HepG2 (cell line): ENCODE measurements around the gene PIK3CB. TPM values are rescaled to one million over a fixed set of nuclear protein-coding genes. Genes with fewer than 3 reads are reported as not detected.

ENCODE experiments used
- ATAC-seq: fragments of 200-7000 bp; cut with Tn5 transposase; 3 replicates; pipeline ENCODE4 v1.9.1; 2020; ENCODE audit warnings: mild to moderate bottlenecking, moderate library complexity
- BruUV-seq: library from RNA; stranded (reverse); fragments of 400-500 nt; replicated peaks from 2 replicates; lab custom pipeline; 2021; lab: Mats Ljungman, UMichigan
- CTCF ChIA-PET: fragments of 300-600 bp; formaldehyde crosslinking; extraction: SDS; loops from one replicate; lab custom pipeline; 2021; ENCODE audit warnings: low total read pairs, inconsistent platforms, low intra/inter-chr PET ratio; lab: Yijun Ruan, JAX
- POLR2A ChIA-PET: fragments of 350-600 bp; sonication (Branson Sonifier 250); formaldehyde crosslinking; loops from one replicate; lab custom pipeline; 2020; ENCODE audit warnings: antibody characterized with exemption, inconsistent platforms; lab: Yijun Ruan, JAX
- DNase-seq: peaks from one replicate; pipeline ENCODE4 v3.0.0-alpha.2; 2015; ENCODE audit warnings: low spot score
- FAIRE-seq: peaks from 3 replicates; lab custom pipeline; 2011; peaks lifted over from hg19 to GRCh38; lab: Jason Lieb, UNC
- H2AFZ ChIP-seq: one replicate; pipeline ENCODE4 v1.6.1; 2011; ENCODE audit warnings: low read length, inconsistent platforms
- H3K27ac ChIP-seq: fragments of 300-600 bp; 3 replicates; pipeline ENCODE4 v1.8.0; 2011; ENCODE audit warnings: mixed run types, mild to moderate bottlenecking, mixed read lengths, low read length, inconsistent platforms; ENCODE audit not compliant: insufficient read depth; ENCODE audit errors: extremely low read length
- H3K27me3 ChIP-seq, 2 experiments: fragments of 200-600 bp in 1 of 2; 2 replicates in 1 of 2; 3 replicates in 1 of 2; pipeline versions ENCODE4 v1.6.0 to v1.8.0; 2011; ENCODE audit warnings: low read length in 2 of 2, mild to moderate bottlenecking in 2 of 2, moderate library complexity in 2 of 2, inconsistent platforms in 1 of 2; ENCODE audit not compliant: insufficient read depth in 2 of 2, control insufficient read depth in 1 of 2
- H3K36me3 ChIP-seq, 2 experiments: fragments of 200-600 bp in 1 of 2; replicated peaks in 1 of 2; 2 replicates in 1 of 2; 3 replicates in 1 of 2; pipeline versions ENCODE4 v1.5.1 to v1.8.0; 2011; ENCODE audit warnings: low read length in 2 of 2, inconsistent platforms in 1 of 2; ENCODE audit not compliant: insufficient read depth in 2 of 2, control insufficient read depth in 1 of 2
- H3K4me1 ChIP-seq: 2 replicates; pipeline ENCODE4 v1.5.1; 2012; ENCODE audit warnings: low read length, inconsistent platforms; ENCODE audit not compliant: insufficient read depth
- H3K4me2 ChIP-seq: 2 replicates; pipeline ENCODE4 v1.6.0; 2011; ENCODE audit warnings: low read depth, low read length, inconsistent platforms
- H3K4me3 ChIP-seq, 3 experiments: fragments of 200-600 bp in 1 of 3; sonication (generic), shearing (Covaris generic) in 1 of 3; replicated peaks in 1 of 3; 2 replicates each; pipeline ENCODE4 v1.5.1; 2011 to 2016; ENCODE audit warnings: low read length in 3 of 3, inconsistent platforms in 2 of 3, low read depth in 2 of 3, mild to moderate bottlenecking in 2 of 3, control low read depth in 1 of 3, mixed read lengths in 1 of 3; ENCODE audit not compliant: insufficient read depth in 1 of 3
- H3K79me2 ChIP-seq: one replicate; pipeline ENCODE4 v1.6.1; 2011; ENCODE audit warnings: low read length, inconsistent platforms; ENCODE audit not compliant: insufficient read depth
- H3K9ac ChIP-seq: 2 replicates; pipeline ENCODE4 v1.6.0; 2011; ENCODE audit warnings: mild to moderate bottlenecking, low read depth, low read length, inconsistent platforms; ENCODE audit not compliant: insufficient read depth
- H3K9me3 ChIP-seq: 2 replicates; pipeline ENCODE4 v1.5.1; 2012; ENCODE audit warnings: mild to moderate bottlenecking, low read length
- H4K20me1 ChIP-seq: 2 replicates; pipeline ENCODE4 v1.6.0; 2011; ENCODE audit warnings: inconsistent platforms, mild to moderate bottlenecking, low read length, moderate library complexity; ENCODE audit not compliant: insufficient read depth
- EP300 ChIP-seq, 3 experiments: sonication (generic) in 1 of 3; formaldehyde crosslinking in 1 of 3; IDR thresholded peaks; 2 replicates each; pipeline versions ENCODE4 v1.5.1 to v1.6.1; 2011 to 2020; ENCODE audit warnings: low read depth in 2 of 3, low read length in 2 of 3, borderline replicate concordance in 1 of 3, improper control_type of control experiment in 1 of 3, mild to moderate bottlenecking in 1 of 3, missing genetic modification reagents in 1 of 3, moderate library complexity in 1 of 3
- FOXA1 ChIP-seq, 2 experiments: fragments of 450-650 bp in 1 of 2; sonication (generic) in 1 of 2; formaldehyde crosslinking in 1 of 2; IDR thresholded peaks; 2 replicates each; pipeline versions ENCODE4 v1.4.0 to v1.6.1; 2016 to 2020; ENCODE audit warnings: missing genetic modification reagents in 1 of 2
- FOXK1 ChIP-seq: sonication (generic); formaldehyde crosslinking; IDR thresholded peaks from 2 replicates; pipeline ENCODE4 v1.4.0; 2020; ENCODE audit warnings: low read depth, missing genetic modification reagents, borderline replicate concordance
- MIER3 ChIP-seq: IDR thresholded peaks from 2 replicates; pipeline ENCODE4 v1.6.1; 2016; ENCODE audit warnings: missing compliant biosample characterization, borderline replicate concordance
- NFIC ChIP-seq: IDR thresholded peaks from 2 replicates; pipeline ENCODE4 v1.6.1; 2012; ENCODE audit warnings: mild to moderate bottlenecking, low read length, inconsistent platforms
- SOX5 ChIP-seq: IDR thresholded peaks from 2 replicates; pipeline ENCODE4 v1.6.1; 2016; ENCODE audit warnings: borderline replicate concordance
- TBX3 ChIP-seq: fragments of 450-650 bp; IDR thresholded peaks from 2 replicates; pipeline ENCODE4 v1.6.1; 2017; ENCODE audit warnings: antibody characterized with exemption, mild to moderate bottlenecking, inconsistent platforms, borderline replicate concordance
- TEAD3 ChIP-seq: optimal IDR thresholded peaks from 2 replicates; pipeline ENCODE3; 2016; ENCODE audit warnings: borderline replicate concordance
- in situ Hi-C: cut with HindIII; loops from 2 replicates; pipeline ENCODE4 v1.10.0; 2017; ENCODE audit warnings: low pct_unique_long_range_greater_than_20kb; ENCODE audit not compliant: extremely low pct_ligation_motif_present
- intact Hi-C: fragments of 100-400 bp; cut with micrococcal nuclease; formaldehyde crosslinking; loops from one replicate; pipeline ENCODE4 v1.10.0; 2022; ENCODE audit not compliant: unreplicated experiment
- polyA plus RNA-seq, 8 experiments: library from polyadenylated mRNA; depleted of rRNA in 3 of 8; stranded (reverse) in 7 of 8; unstranded in 1 of 8; fragments of >200 nt; fragmentation: Illumina TruSeq in 4 of 8; extraction: Trizol in 4 of 8; gene quantifications; 2 replicates each; pipeline versions ENCODE4 v1.2.1 to v1.2.3, GENCODE V29; 2011 to 2016; ENCODE audit warnings: low read depth in 4 of 8, missing spikeins in 1 of 8, mixed read lengths in 1 of 8; ENCODE audit not compliant: insufficient read depth in 1 of 8
- total RNA-seq, 5 experiments: library from RNA; depleted of rRNA; stranded (reverse); fragments of >200 nt; fragmentation: Illumina TruSeq; extraction: Trizol; gene quantifications; 2 replicates each; pipeline ENCODE4 v1.2.3, GENCODE V29; 2016; ENCODE audit warnings: low read depth in 1 of 5
- TF ChIP-seq, protein P1 (sequence below): sonication (generic); formaldehyde crosslinking; IDR thresholded peaks from 2 replicates; pipeline ENCODE4 v1.8.0; 2022; ENCODE audit warnings: mild to moderate bottlenecking, missing genetic modification reagents; ENCODE audit not compliant: insufficient replicate concordance
- TF ChIP-seq, protein P2 (sequence below), 2 experiments: sonication (generic) in 1 of 2; formaldehyde crosslinking in 1 of 2; IDR thresholded peaks; 2 replicates each; pipeline versions ENCODE4 v1.4.0 to v1.6.1; 2016 to 2020; ENCODE audit warnings: borderline replicate concordance in 1 of 2, low read depth in 1 of 2, mild to moderate bottlenecking in 1 of 2, missing genetic modification reagents in 1 of 2
- TF ChIP-seq, protein P3 (sequence below): sonication (generic); formaldehyde crosslinking; IDR thresholded peaks from 2 replicates; pipeline ENCODE4 v1.4.0; 2020; ENCODE audit warnings: missing genetic modification reagents, borderline replicate concordance
- TF ChIP-seq, protein P4 (sequence below): IDR thresholded peaks from 2 replicates; pipeline ENCODE4 v1.6.1; 2016; ENCODE audit warnings: mild to moderate bottlenecking

Gene PIK3CB
- total and polyA plus RNA-seq, 2 of the 13 experiments (the other 11 are each of a cell fraction or from before 2014, with no cell fraction given) = 6.6 to 18.7 TPM

DNA sequence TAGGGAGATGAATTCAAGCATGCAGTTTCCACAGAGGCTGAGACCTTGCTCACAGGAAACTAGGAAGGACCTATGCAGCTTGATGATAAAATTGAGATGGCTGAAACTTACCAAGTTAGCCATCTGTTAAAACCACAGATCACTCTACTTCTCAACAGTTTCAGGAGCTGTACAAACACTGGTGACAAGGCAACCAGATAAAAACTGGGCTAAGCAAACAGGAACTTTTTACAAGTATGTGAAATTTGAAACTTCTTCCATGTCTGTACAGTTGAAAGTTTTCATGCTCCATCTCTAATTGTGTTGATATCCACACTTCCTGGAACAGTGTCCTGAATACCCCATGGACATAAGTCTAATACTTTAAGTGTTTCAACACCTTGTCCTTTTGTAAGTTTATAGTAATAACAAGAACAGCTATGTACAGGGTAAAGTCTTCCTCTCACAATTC, 147.9 kb downstream of the PIK3CB start:
- H2AFZ ChIP-seq = no peak overlapping the region
- peaks cover 2 to 26% of the 10 kb centered on the region in 2 experiments; a peak in 3 of 5 replicates for H3K36me3 ChIP-seq
- DNase-seq (peak; percentile 89), FAIRE-seq (peak; percentile 95), ATAC-seq (peak; percentile 93)
- CTCF ChIA-PET = no interaction called here
- no peaks in the 10 kb centered on the region for H3K9me3 ChIP-seq
- peaks cover 4% of the 10 kb centered on the region; the same call in 1 of the 2 replicates for H4K20me1 ChIP-seq
- no peak overlapping the region for H3K4me3 ChIP-seq
- H3K27ac ChIP-seq = peak overlapping the region; percentile 24
- peak overlapping the region; percentile 37 for H3K4me2 ChIP-seq
- POLR2A ChIA-PET = interaction anchor here (0.6 to 1.7 kb wide), 4 partner anchors 13 to 183 kb away, joined by 3 to 5 read pairs (median 3); no protein-coding TSS in a partner anchor
- intact Hi-C loops = loop anchor here (5.0 kb wide), 1 partner anchor 94 kb away; the partner anchor contains the start of gene CEP70
- H3K79me2 ChIP-seq = no peaks in the 10 kb centered on the region
- peaks cover 40% of the 10 kb centered on the region for H3K4me1 ChIP-seq
- in situ Hi-C loops = loop anchor here (10.0 to 25.0 kb wide), 2 partner anchors 92 to 676 kb away; partner anchors contain the start of gene CEP70
- H3K27me3 ChIP-seq = no peaks in the 10 kb centered on the region
- no TSS peak for BruUV-seq
- no peak overlapping the region for H3K9ac ChIP-seq
- TF ChIP-seq FOXK1 (CRISPR knock-in tag) (peak; percentile 39; the same call in 1 of the 2 replicates), EP300 (IDR thresholded peaks at IDR 0.05; ENCODE audit: low read depth in 2 of 2, low read length in 2 of 2) (peak in 1 of 2 experiments; percentile 74; a peak in 2 of 4 replicates), EP300 (CRISPR knock-in tag; IDR thresholded peaks at IDR 0.05; ENCODE audit: borderline replicate concordance) (peak; percentile 51; the same call in 1 of the 2 replicates), SOX5 (CRISPR knock-in tag) (peak; percentile 67; the same call in 1 of the 2 replicates), MIER3 (CRISPR knock-in tag) (0 out of 2 replicates have a peak, but pooled peaks have one; percentile 63), TBX3 (peak; percentile 48; the same call in 1 of the 2 replicates), NFIC (peak; percentile 68; the same call in 1 of the 2 replicates), FOXA1 (IDR thresholded peaks at IDR 0.05) (no peak), FOXA1 (CRISPR knock-in tag; IDR thresholded peaks at IDR 0.05) (peak; percentile 92), TEAD3 (CRISPR knock-in tag) (peak; percentile 80)
- TF ChIP-seq, protein P1, sequence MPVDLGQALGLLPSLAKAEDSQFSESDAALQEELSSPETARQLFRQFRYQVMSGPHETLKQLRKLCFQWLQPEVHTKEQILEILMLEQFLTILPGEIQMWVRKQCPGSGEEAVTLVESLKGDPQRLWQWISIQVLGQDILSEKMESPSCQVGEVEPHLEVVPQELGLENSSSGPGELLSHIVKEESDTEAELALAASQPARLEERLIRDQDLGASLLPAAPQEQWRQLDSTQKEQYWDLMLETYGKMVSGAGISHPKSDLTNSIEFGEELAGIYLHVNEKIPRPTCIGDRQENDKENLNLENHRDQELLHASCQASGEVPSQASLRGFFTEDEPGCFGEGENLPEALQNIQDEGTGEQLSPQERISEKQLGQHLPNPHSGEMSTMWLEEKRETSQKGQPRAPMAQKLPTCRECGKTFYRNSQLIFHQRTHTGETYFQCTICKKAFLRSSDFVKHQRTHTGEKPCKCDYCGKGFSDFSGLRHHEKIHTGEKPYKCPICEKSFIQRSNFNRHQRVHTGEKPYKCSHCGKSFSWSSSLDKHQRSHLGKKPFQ (CRISPR knock-in tag) = peak; percentile 65
- TF ChIP-seq, protein P2, sequence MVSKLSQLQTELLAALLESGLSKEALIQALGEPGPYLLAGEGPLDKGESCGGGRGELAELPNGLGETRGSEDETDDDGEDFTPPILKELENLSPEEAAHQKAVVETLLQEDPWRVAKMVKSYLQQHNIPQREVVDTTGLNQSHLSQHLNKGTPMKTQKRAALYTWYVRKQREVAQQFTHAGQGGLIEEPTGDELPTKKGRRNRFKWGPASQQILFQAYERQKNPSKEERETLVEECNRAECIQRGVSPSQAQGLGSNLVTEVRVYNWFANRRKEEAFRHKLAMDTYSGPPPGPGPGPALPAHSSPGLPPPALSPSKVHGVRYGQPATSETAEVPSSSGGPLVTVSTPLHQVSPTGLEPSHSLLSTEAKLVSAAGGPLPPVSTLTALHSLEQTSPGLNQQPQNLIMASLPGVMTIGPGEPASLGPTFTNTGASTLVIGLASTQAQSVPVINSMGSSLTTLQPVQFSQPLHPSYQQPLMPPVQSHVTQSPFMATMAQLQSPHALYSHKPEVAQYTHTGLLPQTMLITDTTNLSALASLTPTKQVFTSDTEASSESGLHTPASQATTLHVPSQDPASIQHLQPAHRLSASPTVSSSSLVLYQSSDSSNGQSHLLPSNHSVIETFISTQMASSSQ (IDR thresholded peaks at IDR 0.05; ENCODE audit: low read depth) = 0 out of 2 replicates have a peak, but pooled peaks have one; percentile 30
- TF ChIP-seq, protein P2 (CRISPR knock-in tag; IDR thresholded peaks at IDR 0.05; ENCODE audit: borderline replicate concordance) = no peak; the same call in 1 of the 2 replicates
- TF ChIP-seq, protein P3, sequence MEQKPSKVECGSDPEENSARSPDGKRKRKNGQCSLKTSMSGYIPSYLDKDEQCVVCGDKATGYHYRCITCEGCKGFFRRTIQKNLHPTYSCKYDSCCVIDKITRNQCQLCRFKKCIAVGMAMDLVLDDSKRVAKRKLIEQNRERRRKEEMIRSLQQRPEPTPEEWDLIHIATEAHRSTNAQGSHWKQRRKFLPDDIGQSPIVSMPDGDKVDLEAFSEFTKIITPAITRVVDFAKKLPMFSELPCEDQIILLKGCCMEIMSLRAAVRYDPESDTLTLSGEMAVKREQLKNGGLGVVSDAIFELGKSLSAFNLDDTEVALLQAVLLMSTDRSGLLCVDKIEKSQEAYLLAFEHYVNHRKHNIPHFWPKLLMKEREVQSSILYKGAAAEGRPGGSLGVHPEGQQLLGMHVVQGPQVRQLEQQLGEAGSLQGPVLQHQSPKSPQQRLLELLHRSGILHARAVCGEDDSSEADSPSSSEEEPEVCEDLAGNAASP (CRISPR knock-in tag) = peak; percentile 52; the same call in 1 of the 2 replicates
- TF ChIP-seq, protein P4, sequence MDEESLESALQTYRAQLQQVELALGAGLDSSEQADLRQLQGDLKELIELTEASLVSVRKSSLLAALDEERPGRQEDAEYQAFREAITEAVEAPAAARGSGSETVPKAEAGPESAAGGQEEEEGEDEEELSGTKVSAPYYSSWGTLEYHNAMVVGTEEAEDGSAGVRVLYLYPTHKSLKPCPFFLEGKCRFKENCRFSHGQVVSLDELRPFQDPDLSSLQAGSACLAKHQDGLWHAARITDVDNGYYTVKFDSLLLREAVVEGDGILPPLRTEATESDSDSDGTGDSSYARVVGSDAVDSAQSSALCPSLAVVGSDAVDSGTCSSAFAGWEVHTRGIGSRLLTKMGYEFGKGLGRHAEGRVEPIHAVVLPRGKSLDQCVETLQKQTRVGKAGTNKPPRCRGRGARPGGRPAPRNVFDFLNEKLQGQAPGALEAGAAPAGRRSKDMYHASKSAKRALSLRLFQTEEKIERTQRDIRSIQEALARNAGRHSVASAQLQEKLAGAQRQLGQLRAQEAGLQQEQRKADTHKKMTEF (CRISPR knock-in tag) = peak; percentile 47
